Fibroblast of lung (primary cell): ENCODE measurements around the gene NANOG. TPM values are rescaled to one million over a fixed set of nuclear protein-coding genes. Genes with fewer than 3 reads are reported as not detected.
"Not testable (repeated sequence)": the region's sequence is repeated elsewhere in the genome, so short reads cannot be mapped to it uniquely, and the experiment has no call there.

Experiments
- DNase-seq, 2 donors: peaks; one replicate each; pipeline versions ENCODE4 v3.0.0 to v3.0.0-alpha.2; 2010; ENCODE audit warnings: low read depth in 2 of 2
- H2AFZ ChIP-seq: 2 replicates; pipeline ENCODE4 v1.5.1; 2012; ENCODE audit warnings: low read length, control low read depth, inconsistent platforms
- H3K27ac ChIP-seq: 2 replicates; pipeline ENCODE4 v1.5.1; 2011; ENCODE audit warnings: low read length, control low read depth; ENCODE audit not compliant: insufficient read depth
- H3K27me3 ChIP-seq: 2 replicates; pipeline ENCODE4 v1.5.1; 2011; ENCODE audit warnings: mild to moderate bottlenecking, low read length; ENCODE audit not compliant: control insufficient read depth, insufficient read depth
- H3K36me3 ChIP-seq: 2 replicates; pipeline ENCODE4 v1.5.1; 2011; ENCODE audit warnings: low read length; ENCODE audit not compliant: control insufficient read depth, insufficient read depth
- H3K4me1 ChIP-seq: 2 replicates; pipeline ENCODE4 v1.5.1; 2011; ENCODE audit warnings: low read length; ENCODE audit not compliant: control insufficient read depth, insufficient read depth; ENCODE audit errors: extremely low read depth
- H3K4me2 ChIP-seq: 2 replicates; pipeline ENCODE4 v1.5.1; 2011; ENCODE audit warnings: low read length, control low read depth; ENCODE audit not compliant: insufficient read depth; ENCODE audit errors: extremely low read depth
- H3K4me3 ChIP-seq, 4 experiments: fragments of 200-600 bp in 1 of 4; sonication (generic) in 1 of 4; replicated peaks in 1 of 4; 2 replicates each; pipeline ENCODE4 v1.5.1; 2011 to 2016; ENCODE audit warnings: low read length in 4 of 4, low read depth in 3 of 4, mild to moderate bottlenecking in 3 of 4, control low read depth in 2 of 4, inconsistent platforms in 1 of 4, mixed read lengths in 1 of 4; ENCODE audit not compliant: insufficient read depth in 1 of 4; ENCODE audit errors: control extremely low read depth in 1 of 4
- H3K79me2 ChIP-seq: 2 replicates; pipeline ENCODE4 v1.5.1; 2012; ENCODE audit warnings: mild to moderate bottlenecking, low read length, inconsistent platforms; ENCODE audit not compliant: control insufficient read depth, insufficient read depth
- H3K9ac ChIP-seq: 2 replicates; pipeline ENCODE4 v1.5.1; 2011; ENCODE audit warnings: mild to moderate bottlenecking, low read length, control low read depth; ENCODE audit not compliant: insufficient read depth
- H3K9me3 ChIP-seq: 2 replicates; pipeline ENCODE4 v1.5.1; 2012; ENCODE audit warnings: low read depth, low read length; ENCODE audit not compliant: control insufficient read depth, insufficient read depth
- H4K20me1 ChIP-seq: 2 replicates; pipeline ENCODE4 v1.5.1; 2011; ENCODE audit warnings: low read length; ENCODE audit not compliant: control insufficient read depth, insufficient read depth; ENCODE audit errors: extremely low read depth
- CTCF ChIP-seq, 2 donors: IDR thresholded peaks in 1 of 2; conservative IDR thresholded peaks in 1 of 2; 1 replicate in 1 of 2; 2 replicates in 1 of 2; pipeline ENCODE4 v1.5.1; 2011 to 2012; ENCODE audit warnings: low read length in 2 of 2, control low read depth in 1 of 2, inconsistent platforms in 1 of 2, low read depth in 1 of 2, mild to moderate bottlenecking in 1 of 2
- EZH2 ChIP-seq: IDR thresholded peaks from 2 replicates; pipeline ENCODE4 v1.5.1; 2012; ENCODE audit warnings: low read length, control low read depth, mild to moderate bottlenecking; ENCODE audit errors: missing control alignments
- polyA plus RNA-seq, 2 donors: library from polyadenylated mRNA; depleted of rRNA in 1 of 2; stranded (reverse) in 1 of 2; unstranded in 1 of 2; fragments of >200 nt; gene quantifications; 2 replicates each; pipeline ENCODE4 v1.2.1, GENCODE V29; 2011 to 2012; ENCODE audit warnings: missing spikeins in 1 of 2
- total RNA-seq: library from RNA; depleted of rRNA; stranded (reverse); fragments of >200 nt; gene quantifications from 2 replicates; pipeline ENCODE4 v1.2.1, GENCODE V29; 2014

NANOG gene
- total and polyA plus RNA-seq, 2 donors (not counting 1 experiment from before 2014, with no cell fraction given): 0.02 TPM; not detected in 1

- Histone ChIP-seq H2AFZ (no peak overlapping the region), H3K27me3 (no peaks in the 10 kb centered on the region), H3K27ac (no peak overlapping the region), H3K79me2 (no peaks in the 10 kb centered on the region), H3K4me1 (no peaks in the 10 kb centered on the region), H3K9ac (no peak overlapping the region), H4K20me1 (no peaks in the 10 kb centered on the region), H3K4me3 (no peak overlapping the region), H3K9me3 (no peaks in the 10 kb centered on the region), H3K36me3 (no peaks in the 10 kb centered on the region), H3K4me2 (no peak overlapping the region)
- TF ChIP-seq CTCF (conservative IDR thresholded peaks at IDR 0.05 in 1 of 2, IDR thresholded peaks at IDR 0.05 in 1 of 2; ENCODE audit: low read depth in 1 of 2, low read length in 2 of 2): peak; percentile 99
- no peak for TF ChIP-seq EZH2
- DNase-seq: peak; percentile 49 to 67
These were observed 17.8 kb downstream of the NANOG start for GRCh38 chr12:7806863-7807487.

DNA sequence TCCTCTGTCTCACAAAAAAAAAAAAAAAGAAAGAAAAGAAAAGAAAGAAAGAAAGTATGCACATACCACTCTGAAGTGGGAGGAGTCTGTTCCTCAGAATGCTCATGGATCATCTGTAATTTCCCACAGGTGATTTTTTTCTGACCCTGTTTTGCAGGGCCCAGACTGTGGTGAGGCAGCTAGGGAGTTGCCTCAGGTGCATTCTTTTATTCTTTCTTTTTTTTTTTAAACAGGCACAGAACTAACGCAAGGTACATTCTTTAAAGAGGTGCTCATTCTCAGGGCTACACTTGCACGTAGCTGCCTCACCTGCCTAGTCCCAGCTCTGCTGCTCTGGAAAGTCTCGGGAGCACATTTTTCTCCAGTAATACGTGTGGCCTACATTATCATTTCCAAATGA lies 36.6 kb downstream of the NANOG start:
- H3K4me2 ChIP-seq, H2AFZ ChIP-seq, H3K4me3 ChIP-seq, H3K79me2 ChIP-seq, DNase-seq, H3K27me3 ChIP-seq, H3K9ac ChIP-seq, H3K9me3 ChIP-seq, H3K27ac ChIP-seq, H4K20me1 ChIP-seq, H3K36me3 ChIP-seq, H3K4me1 ChIP-seq: not testable (repeated sequence)

GRCh38 chr12:7829737-7830136 lies 40.5 kb downstream of the NANOG start:
- H3K79me2 ChIP-seq, H3K27ac ChIP-seq, H3K36me3 ChIP-seq, H2AFZ ChIP-seq, H3K4me3 ChIP-seq, H4K20me1 ChIP-seq, H3K4me1 ChIP-seq, DNase-seq, H3K4me2 ChIP-seq, H3K9ac ChIP-seq, H3K27me3 ChIP-seq, H3K9me3 ChIP-seq: not testable (repeated sequence)

- Histone ChIP-seq H3K27ac (no peak overlapping the region), H3K36me3 (no peaks in the 10 kb centered on the region), H2AFZ (no peak overlapping the region), H4K20me1 (no peaks in the 10 kb centered on the region), H3K27me3 (no peaks in the 10 kb centered on the region), H3K4me3 (no peak overlapping the region), H3K9ac (no peak overlapping the region), H3K4me2 (no peak overlapping the region), H3K9me3 (no peaks in the 10 kb centered on the region), H3K79me2 (no peaks in the 10 kb centered on the region), H3K4me1 (no peaks in the 10 kb centered on the region)
- DNase-seq: peak; percentile 54 to 65
- TF ChIP-seq EZH2: no peak
- TF ChIP-seq CTCF (conservative IDR thresholded peaks at IDR 0.05 in 1 of 2, IDR thresholded peaks at IDR 0.05 in 1 of 2; ENCODE audit: low read depth in 1 of 2, low read length in 2 of 2): peak; percentile 43 to 73
These were observed 43.0 kb downstream of the NANOG start for GRCh38 chr12:7832059-7832696.

DNA sequence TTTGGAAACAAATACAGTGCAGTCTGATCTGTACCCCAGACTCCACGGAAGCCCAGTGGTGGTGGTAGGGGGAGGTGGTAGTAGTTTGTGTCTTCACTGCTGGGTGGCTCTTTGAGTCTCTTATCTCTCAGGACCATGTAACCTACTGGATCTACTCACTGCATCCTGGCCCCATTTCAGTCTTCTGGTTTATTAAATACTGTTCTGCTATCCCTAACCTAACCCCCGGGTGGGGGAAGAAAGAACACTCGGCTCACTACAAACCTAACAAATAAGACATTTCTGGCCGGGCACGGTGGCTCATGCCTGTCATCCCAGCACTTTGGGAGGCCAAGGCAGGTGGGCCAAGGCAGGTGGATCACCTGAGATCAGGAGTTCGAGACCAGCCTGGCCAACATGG lies 44.0 kb downstream of the NANOG start:
- H3K27me3 ChIP-seq, H3K27ac ChIP-seq, H3K4me1 ChIP-seq, H4K20me1 ChIP-seq, H3K36me3 ChIP-seq, H2AFZ ChIP-seq, H3K79me2 ChIP-seq, DNase-seq, H3K9me3 ChIP-seq, H3K9ac ChIP-seq, H3K4me2 ChIP-seq, H3K4me3 ChIP-seq: not testable (repeated sequence)
